EH (cell line): Measurements from ENCODE around the gene MADCAM1.

Experiments
- DNase-seq: peaks from one replicate; pipeline ENCODE4 v3.0.0-alpha.2; 2015; ENCODE audit warnings: low read depth

MADCAM1 gene

DNA sequence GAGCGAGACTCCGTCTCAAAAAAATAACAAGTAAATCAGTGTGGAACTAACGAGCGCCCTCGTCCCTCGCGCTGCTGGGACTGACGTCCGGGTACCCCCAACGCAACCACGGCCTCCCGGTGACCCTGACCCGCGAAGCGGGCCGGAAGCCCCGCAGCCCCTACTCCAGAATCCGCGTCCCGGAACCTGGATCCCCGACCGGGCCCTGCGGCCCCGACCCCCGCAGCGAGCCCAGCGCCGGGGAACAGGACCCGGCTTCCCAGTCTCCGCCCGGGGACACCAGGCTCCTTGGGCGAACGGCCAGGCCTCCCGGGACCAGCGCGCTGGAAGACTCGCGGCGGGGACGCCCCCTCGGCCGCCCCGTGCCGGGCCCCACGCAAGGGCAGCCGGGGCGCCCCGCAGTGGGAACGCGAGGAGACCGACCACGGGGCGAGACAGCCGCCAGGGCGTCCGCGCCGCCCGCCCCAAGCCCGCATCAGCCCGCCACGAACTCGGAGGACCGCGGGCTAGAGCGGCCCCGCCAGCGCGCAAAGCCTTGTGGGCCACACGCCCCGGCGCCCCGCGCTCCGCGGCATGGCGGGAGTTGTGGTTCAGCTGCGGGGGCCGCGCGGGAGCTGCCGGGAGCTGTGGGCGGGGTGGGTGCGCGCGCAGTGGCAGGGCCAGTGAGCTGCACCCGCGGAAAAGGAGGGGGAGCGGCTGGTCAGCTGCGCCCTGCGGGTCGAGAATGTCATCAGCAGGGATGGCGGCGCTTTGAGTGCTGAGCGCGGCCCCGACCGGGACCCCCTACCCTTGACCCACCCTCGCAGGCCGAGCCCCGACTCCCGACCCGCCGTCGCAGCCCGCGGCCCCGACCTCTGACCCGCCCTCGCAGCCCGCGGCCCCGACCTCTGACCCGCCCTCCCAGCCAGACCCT lies 7.5 kb upstream of the MADCAM1 start:
- DNase-seq = peak; percentile 94

DNA sequence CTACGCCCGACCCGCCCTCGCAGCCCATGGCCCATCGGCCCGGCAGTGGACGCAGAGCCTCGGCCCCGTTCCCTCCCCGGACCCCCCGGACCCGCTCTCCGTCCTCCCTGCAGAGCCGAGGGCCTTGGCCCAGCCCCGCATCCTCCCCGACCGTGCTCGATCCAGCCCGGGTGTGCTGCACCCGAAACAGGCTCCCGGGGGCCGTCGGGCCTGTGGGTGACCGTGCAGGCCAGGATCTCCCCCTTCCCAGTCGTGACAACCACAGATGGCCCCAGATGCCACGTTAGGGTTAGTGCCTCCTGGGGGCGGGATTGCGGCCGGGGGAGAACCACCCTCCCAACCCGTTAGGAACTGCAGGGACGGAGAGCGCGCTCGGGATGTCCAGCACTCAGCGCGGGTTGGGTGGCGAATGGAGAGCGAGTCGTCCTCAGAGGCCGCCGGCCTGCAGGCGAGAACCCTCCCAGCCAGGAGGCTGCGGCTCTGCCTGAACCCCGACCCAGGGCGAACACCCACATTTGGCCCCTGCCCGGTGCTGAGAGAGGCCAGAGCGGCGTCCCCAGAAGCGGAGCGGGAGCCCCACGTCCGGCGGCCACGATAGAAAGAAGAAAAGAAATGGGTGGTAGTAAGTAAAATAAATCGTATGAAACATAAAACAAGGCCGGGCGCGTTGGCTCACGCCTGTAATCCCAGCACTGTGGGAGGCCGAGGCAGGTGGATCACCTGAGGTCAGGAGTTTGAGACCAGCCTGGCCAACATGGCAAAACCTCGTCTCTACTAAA lies 6.7 kb upstream of the MADCAM1 start:
- DNase-seq = peak; percentile 47

DNA sequence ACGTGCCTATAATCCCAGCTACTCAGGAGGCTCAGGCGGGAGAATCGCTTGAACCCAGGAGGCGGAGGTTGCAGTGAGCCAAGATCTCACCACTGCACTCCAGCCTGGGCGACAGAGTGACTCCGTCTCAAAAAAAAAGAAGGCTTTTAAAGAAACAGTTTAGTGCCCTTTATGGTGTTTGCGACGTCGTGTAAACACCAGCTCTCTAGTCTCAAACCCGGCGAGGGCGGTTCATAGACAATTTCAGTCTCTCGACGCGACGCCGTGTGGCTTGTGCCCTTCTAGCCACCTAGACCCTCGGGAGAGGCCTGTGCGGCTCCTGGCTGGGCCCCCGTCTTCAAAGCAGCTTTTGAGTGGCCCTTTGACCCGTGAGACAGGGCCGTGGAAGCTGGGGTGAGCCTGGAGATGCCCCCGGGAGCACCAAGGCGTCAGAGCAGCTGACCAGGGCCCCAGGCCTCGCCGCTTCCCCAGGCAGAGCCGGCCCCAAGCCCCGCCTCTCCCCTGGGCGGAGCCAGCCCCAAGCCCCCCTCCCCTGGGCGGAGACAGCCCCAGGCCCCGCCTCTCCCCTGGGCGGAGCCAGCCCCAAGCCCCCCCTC lies 5.0 kb upstream of the MADCAM1 start:
- DNase-seq = no peak

DNA sequence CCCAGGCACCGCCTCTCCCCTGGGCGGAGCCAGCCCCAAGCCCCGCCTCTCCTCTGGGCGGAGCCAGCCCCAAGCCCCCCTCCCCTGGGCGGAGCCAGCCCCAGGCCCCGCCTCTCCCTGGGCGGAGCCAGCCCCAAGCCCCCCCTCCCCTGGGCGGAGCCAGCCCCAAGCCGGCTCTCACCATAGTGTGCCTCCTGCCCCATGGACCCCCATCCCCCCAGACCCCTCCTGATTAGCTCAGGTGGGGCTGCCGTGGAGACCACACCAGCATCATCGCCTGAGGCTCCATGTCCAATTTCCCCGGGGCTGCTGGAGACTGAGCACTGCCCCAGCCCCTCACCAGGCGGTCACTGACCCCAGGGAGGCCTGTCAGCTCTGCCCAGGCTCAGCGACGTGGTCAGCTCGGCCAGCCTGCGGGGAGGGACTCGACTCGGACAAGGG lies 4.2 kb upstream of the MADCAM1 start:
- peak; percentile 9 for DNase-seq

DNA sequence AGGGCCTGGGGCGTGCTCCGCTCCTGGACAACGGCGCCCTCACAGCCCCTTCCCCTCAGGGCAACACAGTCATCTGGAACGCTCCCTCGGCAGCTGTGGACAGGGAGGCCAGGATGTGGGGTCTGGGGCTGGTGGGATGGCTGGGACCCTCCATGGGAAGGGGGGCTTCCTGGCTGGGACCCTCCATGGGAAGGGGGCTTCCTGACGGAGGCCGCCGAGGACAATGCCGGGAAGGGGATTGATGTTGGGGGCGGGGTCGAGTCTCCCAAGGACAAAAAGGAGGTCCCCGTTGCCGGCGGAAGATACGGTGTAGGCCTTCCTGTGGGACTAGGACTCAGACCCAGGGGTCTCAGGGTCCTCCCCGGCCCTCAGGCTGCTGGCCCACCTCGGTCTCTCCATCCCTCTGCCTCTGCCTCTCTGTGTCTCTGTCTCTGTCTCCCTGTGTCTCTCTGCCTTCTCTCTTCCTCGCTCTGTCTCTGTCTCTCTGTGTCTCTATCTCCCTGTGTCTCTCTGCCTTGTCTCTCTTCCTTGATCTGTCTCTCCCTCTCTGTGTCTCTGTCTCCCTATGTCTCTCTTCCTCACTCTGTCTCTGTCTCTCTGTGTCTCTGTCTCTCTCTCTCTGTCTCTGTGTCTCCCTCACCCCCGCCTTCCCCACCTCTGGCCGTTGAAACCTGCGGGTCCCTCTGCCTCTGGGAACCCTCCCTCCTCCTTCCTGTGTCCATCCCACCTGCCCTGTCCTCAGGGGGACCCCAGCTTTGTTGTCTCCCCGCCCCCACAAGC lies 2.7 kb upstream of the MADCAM1 start:
- DNase-seq = no peak

DNA sequence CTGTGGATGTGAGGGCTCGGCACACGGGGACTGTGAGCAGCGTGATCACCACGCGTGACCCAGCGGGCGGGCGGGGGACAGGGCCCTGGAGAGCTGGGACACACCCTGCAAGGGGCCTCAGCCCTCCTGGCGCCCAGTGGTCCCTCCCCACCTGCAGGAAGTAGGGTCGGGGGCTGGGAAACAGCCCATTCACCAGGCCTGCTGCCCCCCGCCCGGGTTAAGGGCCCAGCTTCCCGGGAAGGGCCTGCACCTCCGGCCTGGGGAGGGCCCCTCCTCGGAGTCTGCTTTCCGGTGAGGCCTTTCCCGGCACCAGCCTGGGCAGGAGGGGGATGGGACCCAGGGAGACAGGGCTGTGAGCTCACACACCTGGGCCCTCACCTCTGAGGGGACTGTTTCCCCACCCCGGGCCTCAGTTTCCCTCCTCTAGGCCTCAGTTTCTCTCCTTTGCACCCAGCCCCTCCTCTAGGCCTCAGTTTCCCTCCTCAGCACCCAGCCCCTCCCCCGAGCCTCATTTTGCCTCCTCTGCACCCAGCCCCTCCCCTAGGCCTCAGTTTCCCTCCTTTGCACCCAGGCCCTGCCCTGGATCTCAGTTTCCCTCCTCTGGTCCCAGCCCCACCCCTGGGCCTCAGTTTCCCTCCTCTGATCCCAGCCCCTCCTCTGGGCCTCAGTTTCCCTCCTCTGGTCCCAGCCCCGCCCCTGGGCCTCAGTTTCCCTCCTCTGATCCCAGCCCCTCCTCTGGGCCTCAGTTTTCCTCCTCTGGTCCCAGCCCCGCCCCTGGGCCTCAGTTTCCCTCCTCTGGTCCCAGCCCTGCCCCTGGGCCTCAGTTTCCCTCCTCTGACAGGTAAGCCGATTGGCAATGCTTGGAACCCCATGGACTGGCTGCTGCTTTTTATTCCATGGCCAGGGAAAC lies 1.9 kb upstream of the MADCAM1 start:
- DNase-seq = no peak

DNA sequence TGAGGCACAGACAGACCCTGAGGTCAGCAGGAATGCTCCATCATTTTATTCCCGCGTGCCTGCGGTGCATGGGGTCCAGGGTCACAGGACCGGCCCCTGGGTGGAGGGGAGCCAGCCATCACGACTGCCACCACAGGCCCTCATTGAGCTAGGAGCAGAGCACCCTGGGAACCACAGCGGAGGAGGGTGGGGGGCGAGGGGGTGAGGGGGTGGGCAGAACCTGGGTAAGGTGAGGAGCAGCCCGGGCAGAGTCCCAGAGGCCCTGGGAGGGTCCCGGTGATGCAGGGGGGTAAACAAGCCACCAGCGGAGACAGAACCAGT lies 1.2 kb upstream of the MADCAM1 start:
- DNase-seq = no peak

DNA sequence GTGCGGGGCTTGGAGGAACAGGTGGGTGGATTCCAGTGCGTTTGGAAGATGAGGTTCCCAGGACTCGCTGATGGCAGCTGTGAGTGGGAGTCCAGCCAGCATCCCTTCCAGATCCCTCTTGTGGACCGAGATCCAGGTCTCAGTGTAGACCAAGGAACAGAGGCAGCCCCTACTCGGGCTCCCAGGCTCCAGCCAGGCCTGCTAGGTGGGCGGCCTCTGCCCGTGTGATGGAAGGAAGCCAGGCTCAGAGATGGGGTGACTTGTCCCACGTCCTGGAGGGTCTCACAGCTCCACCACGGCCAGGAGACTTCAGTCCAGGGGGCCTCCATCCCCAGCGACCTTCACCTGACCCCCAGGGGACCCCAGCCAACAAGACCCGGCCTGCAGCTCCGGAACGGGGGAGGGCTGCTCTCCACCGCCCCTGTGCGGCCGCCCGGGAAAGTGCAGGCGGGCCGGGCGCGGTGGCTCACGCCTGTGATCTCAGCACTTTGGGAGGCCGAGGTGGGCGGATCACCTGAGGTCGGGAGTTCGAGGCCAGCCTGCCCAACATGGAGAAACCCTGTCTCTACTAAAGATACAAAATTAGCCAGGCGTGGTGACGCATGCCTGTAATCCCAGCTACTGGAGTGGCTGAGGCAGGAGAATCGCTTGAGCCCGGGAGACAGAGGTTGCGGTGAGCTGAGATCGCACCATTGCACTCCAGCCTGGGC lies 729 bp upstream of the MADCAM1 start:
- DNase-seq = peak; percentile 46

DNA sequence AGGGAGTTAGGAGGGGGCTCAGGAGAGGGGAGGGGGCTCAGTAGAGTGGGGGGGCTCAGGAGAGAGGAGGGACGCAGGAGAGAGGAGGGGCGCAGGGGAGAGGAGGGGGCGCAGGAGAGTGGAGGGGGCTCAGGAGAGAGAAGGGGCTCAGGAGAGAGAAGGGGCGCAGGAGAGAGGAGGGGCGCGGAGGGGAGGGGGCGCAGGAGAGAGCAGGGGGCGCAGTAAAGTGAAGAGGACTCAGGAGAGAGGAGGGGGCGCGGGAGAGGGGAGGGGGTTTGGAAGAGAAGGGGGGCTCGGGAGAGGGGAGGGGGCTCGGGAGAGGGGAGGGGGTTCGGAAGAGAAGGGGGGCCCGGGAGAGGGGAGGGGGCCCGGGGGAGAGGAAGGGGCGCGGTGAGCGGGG lies 700 bp downstream of the MADCAM1 start:
- DNase-seq = no peak

DNA sequence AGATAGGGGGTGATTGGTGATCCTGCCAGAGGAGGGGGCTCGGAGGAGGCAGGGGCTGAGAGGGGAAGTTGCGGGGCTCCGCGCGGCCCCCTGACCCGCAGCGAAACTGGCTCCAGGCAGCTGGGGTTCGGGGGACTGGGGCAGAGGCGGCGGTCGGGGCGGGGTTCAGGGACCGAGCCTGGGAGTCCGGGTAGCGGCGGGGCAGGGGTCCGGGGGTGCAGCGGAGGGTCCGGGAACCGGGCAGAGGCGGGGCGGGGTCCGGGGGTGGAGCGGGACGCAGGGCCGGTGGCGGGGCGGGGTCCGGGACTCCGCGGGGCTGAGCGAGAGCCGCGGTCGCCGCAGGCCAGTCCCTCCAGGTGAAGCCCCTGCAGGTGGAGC lies 1.2 kb downstream of the MADCAM1 start:
- no peak for DNase-seq

DNA sequence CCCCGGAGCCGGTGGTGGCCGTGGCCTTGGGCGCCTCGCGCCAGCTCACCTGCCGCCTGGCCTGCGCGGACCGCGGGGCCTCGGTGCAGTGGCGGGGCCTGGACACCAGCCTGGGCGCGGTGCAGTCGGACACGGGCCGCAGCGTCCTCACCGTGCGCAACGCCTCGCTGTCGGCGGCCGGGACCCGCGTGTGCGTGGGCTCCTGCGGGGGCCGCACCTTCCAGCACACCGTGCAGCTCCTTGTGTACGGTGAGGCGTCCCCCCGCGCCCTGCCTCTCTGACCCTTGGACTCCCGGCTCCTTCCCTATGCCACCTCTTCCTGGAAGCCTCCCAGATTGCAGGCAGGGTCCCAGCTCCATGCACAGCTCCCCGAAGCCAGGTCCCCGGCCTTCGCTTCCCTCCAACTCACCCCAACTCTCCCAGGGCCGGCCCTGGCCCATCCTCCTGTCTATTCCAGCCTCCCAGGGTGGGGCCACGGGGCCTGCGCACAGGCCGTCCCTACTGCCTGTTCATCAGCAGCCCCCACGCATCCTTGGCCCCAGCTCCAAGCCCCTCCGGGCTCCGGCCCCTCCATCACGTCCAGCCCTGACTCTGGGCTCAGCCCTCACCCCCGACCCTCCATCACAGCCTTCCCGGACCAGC lies 1.7 kb downstream of the MADCAM1 start:
- DNase-seq = no peak

DNA sequence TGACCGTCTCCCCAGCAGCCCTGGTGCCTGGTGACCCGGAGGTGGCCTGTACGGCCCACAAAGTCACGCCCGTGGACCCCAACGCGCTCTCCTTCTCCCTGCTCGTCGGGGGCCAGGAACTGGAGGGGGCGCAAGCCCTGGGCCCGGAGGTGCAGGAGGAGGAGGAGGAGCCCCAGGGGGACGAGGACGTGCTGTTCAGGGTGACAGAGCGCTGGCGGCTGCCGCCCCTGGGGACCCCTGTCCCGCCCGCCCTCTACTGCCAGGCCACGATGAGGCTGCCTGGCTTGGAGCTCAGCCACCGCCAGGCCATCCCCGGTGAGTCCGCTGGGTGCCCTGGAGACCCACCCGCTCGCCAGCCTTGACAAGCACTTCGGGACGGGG lies 2.2 kb downstream of the MADCAM1 start:
- DNase-seq = no peak

DNA sequence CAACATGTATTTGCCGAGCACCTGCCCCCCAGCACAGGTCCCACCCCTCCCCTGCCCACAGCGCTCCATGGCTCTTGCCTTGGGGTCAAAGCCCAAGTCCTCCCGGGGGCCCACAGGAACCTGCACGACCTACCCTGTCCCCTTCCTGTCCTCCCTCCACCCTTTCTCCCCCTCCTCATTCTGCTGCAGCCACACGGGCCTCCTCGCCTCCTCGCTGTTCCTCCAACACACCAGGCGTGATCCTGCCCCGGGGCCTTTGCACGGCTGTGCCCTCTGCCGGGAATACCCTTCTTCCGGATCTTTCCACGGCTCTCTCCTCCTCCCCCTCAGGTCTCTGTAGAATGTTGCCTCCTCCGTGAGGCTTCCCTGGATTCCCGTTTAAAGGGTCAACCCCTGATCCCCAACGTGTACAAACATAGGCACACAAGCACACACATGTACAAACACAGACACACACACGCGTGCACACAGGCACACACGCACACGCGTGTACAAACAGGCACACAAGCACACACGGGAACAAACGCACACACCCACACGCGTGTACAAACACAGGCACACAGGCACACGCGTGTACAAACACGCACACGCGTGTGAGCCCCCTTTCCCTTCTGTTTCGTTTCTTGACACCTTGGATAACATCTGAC lies 2.8 kb downstream of the MADCAM1 start:
- DNase-seq = no peak

DNA sequence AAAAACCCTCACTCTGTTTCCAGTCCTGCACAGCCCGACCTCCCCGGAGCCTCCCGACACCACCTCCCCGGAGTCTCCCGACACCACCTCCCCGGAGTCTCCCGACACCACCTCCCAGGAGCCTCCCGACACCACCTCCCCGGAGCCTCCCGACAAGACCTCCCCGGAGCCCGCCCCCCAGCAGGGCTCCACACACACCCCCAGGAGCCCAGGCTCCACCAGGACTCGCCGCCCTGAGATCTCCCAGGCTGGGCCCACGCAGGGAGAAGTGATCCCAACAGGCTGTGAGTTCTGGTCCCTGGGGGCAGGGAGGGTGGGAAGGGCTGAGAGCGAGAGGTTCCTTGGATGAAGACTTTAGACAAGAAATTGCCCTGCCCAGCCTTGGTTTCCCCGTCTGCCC lies 5.4 kb downstream of the MADCAM1 start:
- DNase-seq = no peak

DNA sequence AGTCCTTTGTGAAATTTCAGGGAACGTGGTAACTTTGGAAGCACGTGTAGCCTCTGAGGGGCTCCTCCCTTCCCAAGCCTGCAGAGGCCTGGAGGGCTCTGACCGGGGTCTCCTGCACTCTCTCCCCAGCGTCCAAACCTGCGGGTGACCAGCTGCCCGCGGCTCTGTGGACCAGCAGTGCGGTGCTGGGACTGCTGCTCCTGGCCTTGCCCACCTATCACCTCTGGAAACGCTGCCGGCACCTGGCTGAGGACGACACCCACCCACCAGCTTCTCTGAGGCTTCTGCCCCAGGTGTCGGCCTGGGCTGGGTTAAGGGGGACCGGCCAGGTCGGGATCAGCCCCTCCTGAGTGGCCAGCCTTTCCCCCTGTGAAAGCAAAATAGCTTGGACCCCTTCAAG lies 8.3 kb downstream of the MADCAM1 start:
- DNase-seq = no peak

DNA sequence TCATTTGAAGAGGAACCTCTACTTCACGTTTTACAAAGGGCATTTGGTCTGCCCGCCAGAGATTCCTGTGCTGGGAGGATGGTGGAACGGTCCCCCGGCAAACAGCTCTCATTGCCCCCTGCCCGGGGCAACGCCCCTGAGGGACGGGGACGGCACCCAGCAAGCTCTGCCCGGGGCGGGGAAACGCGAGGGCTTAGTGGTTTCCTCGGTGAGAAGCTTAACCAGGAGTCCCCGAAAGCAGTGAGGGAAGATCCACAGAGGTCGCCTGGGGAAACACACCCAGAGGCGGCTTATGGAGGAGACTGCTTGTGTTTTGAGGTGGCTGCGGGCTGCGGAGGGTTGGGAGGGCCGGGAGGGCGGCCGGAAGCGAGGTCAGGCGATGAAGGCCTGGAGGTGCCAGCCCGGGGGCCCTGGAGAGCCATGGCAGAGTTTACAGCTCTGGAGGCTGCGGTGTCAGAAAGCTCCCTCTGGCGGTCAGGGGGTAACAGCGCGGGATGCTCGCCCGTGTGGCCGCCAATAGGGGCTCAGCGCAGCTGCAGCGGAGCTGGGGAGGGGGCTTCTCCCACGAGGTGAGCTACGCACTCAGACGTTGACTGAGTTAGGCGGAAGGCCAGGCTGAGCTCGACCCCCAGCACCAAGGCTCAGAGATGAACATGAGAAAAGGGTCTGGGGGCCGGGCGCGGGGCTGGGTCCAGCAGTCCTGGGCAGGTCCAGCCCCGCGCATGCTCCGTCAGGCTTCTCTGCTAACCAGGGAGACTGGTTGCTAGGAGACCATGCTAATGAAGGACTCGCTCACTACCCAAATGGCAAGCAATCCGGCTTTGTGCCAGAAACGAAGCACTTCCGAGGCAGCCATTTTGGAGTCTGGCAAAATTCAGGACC lies 10.4 kb downstream of the MADCAM1 start:
- peak; percentile 100 for DNase-seq

DNA sequence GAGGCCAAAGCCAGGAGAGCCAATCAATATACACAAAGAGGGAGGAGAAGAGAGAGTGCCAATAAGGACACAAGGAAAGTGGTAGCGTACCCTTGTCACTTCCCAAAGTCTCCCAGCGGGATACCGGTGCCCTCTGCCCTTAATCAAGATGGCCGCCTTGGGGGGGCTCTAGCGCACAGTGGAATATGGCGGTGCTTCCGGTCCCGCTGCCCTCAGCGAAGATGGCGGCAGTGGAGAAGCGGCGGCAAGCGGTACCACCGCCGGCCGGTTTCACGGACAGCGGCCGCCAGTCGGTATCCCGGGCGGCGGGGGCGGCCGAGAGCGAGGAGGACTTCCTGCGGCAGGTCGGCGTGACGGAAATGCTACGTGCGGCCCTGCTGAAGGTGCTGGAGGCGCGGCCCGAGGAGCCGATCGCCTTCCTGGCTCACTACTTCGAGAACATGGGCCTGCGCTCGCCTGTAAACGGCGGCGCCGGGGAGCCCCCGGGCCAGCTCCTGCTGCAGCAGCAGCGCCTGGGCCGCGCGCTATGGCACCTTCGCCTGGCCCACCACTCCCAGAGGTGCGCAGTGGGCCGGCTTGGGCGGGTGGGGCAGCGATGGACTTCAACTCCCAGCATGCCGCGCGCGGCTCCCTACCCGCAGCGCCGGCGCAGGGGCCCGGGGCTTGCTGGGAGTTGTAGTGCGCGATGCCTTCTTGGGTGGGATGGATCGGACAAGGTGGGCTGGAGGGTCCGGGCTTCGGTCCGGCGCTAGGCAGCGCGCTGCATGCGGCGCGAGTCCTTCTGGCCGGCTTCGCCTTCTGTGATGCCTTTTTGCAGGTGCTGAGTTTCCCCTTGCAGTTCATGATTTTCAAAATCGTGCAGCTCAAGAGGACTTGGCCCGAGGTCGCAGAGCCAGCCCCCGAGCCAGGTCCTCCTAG lies 11.3 kb downstream of the MADCAM1 start, which contains the start of gene TPGS1:
Gene TPGS1, plus strand, starts transcription at position 212 of the 918 bp plus-strand sequence. Its CDS starts 10 bp downstream, at position 222.
- peak; percentile 71 for DNase-seq
